ENCODE data around the gene ATXN1.

The ATXN1 gene

DNA sequence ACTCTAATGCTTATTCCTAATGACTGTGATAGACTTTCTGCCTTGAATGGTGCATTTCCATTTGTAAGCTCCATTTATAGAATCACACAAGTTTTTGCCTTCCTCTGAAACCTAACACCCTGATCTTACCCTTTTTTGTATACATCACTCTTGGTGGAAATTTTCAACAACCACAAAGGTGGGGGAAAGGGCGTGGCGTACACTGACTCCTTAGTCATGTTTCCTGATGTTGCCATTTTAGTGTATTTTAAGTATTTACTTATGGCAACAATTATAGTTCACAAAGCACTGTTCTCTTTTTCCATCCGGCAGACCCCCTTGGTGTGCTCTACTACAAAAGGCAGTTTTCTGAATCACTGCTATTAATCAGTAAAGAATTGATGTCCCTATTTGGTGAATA is 92.0 kb downstream of the ATXN1 start:
- TF ChIP-seq GATA2 (IDR thresholded peaks at IDR 0.05; ENCODE audit: low read depth, low read length) (no peak), GATA3 (IDR thresholded peaks at IDR 0.05; ENCODE audit: low read depth, low read length) (no peak)

DNA sequence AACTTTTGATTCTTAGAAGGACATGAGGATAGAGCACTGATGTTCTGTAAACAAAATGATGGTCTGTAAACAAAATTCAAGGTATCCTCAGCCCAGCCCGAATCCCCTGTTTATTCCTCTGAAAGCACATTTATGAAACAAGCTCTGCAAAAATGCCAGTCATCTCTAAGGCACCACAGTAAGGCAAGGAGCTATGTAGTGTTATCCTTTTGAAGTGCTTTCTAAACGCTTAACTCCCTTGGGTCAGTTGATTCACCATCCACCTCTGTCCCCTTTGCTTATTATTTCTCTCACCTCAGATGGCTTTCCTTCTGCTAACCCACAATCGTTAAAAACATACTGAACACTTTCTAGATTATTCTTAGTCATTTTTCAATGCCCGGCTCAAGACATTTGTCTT is 93.8 kb downstream of the ATXN1 start:
- TF ChIP-seq GATA2 (IDR thresholded peaks at IDR 0.05; ENCODE audit: low read depth, low read length) (no peak), GATA3 (IDR thresholded peaks at IDR 0.05; ENCODE audit: low read depth, low read length) (no peak)

DNA sequence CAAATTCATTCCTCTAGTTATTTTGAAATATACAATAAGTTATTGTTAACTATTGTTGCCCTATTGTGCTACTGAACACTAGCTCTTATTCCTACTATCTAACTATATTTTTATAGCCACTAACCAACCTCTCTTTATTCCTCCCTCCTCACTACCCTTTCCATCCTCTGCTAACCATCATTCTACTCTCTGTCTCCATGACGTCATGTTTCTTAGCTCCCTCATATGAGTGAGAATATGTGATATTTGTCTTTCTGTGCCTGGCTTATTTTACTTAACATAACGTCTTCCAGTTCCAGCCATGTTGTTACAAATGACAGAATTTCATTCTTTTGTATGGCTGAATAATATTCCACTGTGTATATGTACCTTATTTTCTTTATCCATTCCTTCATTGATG is 95.3 kb downstream of the ATXN1 start:
- no peak for TF ChIP-seq GATA2 (IDR thresholded peaks at IDR 0.05; ENCODE audit: low read depth, low read length)
- TF ChIP-seq GATA3 (IDR thresholded peaks at IDR 0.05; ENCODE audit: low read depth, low read length), result no peak

DNA sequence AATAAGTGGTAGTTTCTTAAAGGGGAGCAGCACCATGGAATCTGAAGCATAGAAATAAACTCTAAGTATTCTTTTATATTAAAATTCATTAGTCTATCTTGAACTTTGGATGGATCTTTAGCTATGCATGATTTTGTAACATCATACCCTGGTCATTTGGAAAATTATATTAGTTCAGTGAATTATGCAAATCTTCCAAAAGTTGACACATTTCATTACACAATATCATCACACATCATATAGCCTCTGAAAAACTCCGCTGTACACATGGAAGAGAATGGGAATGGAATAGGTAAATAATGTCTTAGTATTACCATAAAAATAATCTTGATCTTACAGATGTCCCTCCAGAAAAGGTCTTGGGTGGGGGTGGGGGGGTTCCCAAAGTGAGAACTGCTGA is 96.1 kb downstream of the ATXN1 start:
- no peak for TF ChIP-seq GATA2 (IDR thresholded peaks at IDR 0.05; ENCODE audit: low read depth, low read length)

DNA sequence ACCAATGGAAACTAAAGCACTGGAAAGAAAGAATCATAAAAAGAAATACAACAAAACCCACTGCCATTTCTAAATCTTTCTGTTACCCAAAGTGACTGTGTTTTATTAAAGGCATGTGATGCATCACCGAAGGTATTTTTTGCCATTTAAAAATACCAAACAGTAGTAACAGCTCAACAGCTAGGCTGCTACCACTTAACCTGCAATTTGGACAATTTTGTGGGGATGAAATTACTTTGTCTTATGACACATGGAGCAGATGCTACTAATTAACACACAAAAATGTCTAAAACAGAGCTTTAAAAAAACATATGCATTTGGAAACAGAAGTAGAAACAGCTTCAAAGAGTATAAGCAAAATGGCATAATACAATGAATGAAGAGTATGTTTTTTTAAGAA is 97.4 kb downstream of the ATXN1 start:
- no peak for TF ChIP-seq GATA3 (IDR thresholded peaks at IDR 0.05; ENCODE audit: low read depth, low read length)
- no peak for TF ChIP-seq GATA2 (IDR thresholded peaks at IDR 0.05; ENCODE audit: low read depth, low read length)

DNA sequence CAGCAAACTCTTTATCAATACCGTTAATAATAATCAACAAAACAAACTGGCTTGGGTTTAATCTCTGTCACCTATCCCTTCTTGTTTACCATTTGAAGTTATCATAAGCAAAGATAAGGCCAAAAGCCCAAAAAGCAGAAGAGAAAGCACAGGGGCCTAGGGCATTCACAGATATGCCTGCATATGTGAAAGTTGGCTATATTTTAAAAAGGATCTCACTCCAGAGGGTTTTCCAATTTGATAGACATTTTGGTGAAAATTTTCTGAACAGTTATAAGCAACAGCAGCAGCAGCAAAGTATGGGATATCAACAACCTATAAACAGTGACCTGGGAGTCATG is 101.1 kb downstream of the ATXN1 start:
- TF ChIP-seq GATA2 (IDR thresholded peaks at IDR 0.05; ENCODE audit: low read depth, low read length) (no peak), GATA3 (IDR thresholded peaks at IDR 0.05; ENCODE audit: low read depth, low read length) (no peak)

DNA sequence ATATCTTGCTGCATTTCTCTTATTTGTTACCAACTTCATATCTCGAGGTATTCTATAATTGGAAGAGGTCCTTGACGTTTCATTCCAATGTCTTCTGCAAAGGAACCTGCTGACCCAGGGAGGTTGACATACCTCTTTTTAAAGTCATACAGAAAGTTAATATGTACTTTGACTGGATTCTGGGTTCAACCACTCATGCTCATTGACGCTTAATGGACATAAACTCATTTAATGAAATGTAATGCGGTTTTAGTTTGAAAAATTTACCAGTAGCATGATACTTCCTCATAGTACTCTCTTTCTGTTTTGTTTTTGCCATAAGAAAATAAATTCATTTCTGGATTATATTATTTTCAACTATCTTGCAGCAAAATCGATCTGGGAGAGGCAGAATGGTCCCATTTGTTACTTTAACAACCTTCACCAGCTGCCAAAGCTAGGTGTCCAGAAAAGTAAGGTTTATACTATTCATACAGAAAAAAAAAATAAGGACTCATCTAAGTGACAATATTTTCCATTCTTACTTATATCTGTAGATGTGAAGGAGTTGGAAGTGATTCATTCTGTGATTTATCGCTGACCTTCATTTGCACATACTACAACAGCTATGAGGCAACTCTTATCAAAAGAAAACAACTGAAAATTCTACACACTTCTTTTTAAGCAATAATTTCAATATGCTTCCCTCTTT is 101.6 kb downstream of the ATXN1 start:
- TF ChIP-seq GATA3 (IDR thresholded peaks at IDR 0.05; ENCODE audit: low read depth, low read length) (no peak), GATA2 (IDR thresholded peaks at IDR 0.05; ENCODE audit: low read depth, low read length) (no peak)

DNA sequence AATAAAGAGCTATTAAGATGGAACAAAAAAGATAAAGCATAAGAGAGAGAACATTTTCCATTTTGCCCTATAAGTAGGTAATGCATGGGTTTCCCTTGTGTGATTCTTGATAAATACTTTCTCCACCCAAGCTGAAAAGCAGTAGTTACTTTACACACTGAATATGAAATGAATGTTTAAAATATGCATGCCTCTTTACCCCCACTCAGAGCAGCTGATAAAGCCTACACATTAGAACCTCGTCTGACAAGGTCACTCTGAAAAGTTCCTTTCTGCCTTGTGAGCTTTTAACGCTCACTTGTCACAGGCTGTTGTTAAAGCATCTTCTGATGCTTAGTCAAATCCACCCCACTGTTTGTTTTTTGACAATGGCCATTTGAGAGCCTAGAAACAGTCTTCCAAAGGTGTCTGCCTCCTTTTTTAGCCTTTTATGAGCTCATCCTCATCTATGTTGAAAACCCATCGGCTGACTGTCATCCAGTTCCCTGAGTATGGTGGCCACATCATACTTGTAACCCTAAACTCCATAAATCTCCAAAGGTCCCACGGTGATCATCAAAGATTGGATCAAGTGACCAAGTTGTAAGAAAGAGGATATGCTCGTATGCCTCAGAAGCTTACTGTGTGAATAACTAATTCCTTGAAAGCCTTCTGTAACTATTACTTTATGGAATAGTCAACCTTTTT is 102.8 kb downstream of the ATXN1 start:
- TF ChIP-seq GATA2 (IDR thresholded peaks at IDR 0.05; ENCODE audit: low read depth, low read length), result no peak
- TF ChIP-seq GATA3 (IDR thresholded peaks at IDR 0.05; ENCODE audit: low read depth, low read length), result no peak

DNA sequence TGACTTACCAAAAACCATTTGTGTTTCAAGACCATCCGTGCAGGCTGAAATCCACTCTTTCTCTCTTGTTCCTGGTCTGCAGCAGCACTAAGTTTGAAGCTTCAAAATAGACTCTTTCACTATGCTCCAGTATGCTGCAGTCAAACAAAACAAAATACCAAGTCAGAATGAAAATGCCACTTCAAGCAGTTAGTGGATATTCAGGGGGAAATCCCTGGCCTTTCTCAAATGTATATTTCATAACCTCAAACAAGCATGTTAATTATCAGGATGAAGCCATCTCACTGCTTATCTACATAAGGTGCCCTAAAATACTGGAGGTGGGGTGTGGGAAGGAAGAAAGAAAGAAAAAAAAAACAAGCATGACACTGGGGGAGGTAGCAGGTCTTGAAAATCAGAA is 103.5 kb downstream of the ATXN1 start:
- TF ChIP-seq GATA3 (IDR thresholded peaks at IDR 0.05; ENCODE audit: low read depth, low read length) (no peak), GATA2 (IDR thresholded peaks at IDR 0.05; ENCODE audit: low read depth, low read length) (no peak)

DNA sequence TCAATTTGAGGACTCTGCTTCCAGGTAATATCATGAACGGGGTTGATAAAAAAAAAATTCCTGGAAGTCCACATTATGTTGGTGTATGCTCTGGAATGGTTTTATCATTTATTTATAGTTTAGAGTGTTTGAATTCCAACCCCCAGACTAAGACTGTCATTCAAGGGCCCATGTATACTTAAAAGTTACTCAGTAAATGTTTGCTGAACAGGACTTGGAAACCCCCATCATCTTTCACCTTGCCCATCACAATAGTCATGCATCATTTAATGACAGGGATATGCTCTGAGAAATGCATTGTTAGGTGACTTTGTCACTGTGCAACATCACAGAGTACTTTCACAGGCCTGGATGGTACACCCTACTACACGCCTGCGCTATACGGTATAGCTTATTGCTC is 104.8 kb downstream of the ATXN1 start:
- TF ChIP-seq GATA3 (IDR thresholded peaks at IDR 0.05; ENCODE audit: low read depth, low read length), result no peak
- no peak for TF ChIP-seq GATA2 (IDR thresholded peaks at IDR 0.05; ENCODE audit: low read depth, low read length)

DNA sequence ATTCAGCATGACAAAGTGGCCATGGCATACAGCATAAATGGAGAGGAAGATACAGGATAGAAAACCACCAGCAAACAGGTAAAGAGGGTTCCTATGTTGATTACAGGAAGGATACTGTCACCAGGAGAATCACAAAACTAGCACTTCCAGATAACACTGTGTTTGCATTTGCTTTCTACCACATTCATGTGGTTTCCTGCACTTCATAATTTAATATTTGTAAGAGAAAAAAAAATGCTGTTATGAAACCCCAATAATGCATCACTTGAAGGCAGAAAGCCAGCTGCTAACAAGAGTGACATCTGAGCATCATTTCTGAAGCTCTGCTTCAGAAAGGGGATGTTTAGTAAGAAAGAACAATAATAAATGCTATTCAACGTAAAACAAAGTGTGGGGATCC is 106.6 kb downstream of the ATXN1 start:
- TF ChIP-seq GATA3 (IDR thresholded peaks at IDR 0.05; ENCODE audit: low read depth, low read length) (no peak), GATA2 (IDR thresholded peaks at IDR 0.05; ENCODE audit: low read depth, low read length) (no peak)

DNA sequence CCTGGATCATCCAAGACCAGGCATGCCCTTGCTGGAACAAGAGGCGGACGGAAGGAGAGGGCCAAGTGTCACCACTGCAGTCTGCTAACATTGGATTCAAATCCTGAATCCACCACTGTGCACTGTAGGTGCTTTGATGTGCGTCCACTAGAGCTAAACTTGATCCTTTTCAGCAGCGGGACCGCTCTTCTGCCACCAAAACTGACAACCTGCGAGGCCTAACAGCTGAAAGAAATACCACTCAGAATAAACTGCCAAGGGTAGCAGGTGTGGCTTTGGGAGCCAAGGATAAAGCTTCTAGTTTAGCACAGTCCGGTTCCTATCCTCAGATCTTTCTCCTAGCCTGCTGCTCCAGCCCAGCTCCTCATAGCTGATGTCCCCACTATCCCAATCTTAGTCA is 108.0 kb downstream of the ATXN1 start:
- TF ChIP-seq GATA3 (IDR thresholded peaks at IDR 0.05; ENCODE audit: low read depth, low read length), result no peak
- no peak for TF ChIP-seq GATA2 (IDR thresholded peaks at IDR 0.05; ENCODE audit: low read depth, low read length)

DNA sequence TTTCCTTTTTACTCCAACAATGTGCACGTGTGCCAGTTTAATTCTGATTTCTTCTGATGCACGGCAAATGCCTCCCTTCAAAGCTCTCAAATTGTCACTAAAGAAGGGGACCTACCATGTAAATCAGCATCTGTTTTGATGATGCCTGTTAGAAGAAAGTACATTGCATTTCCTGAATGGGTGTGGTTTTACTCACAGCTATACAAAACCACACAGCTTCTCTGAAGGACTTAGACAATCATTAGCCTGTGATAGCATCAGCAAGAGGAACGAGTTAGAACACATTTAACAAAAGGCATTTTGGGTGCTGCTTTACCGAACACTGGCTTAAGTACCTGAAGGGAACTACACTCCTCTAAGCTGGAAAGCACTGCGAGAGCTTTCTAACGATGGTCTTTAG is 109.4 kb downstream of the ATXN1 start:
- TF ChIP-seq GATA2 (IDR thresholded peaks at IDR 0.05; ENCODE audit: low read depth, low read length) (no peak), GATA3 (IDR thresholded peaks at IDR 0.05; ENCODE audit: low read depth, low read length) (no peak)

DNA sequence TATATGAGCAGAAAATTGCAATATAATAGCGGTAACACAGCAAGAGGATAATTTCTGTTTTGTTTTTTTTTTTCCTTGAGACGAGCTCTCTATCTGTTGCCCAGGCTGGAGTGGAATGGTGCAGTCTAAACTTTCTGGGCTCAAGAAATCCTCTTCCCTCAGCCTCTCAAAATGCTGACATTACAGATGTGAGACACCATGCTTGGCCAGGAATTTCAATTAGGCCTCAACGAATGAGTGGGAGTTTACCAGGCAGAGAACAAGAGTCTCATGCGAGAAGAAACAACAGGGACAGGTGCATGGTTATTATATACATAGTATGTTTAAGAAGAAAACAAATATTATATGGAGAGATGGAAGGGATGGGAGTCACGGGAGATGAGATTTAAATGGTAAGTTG is 111.4 kb downstream of the ATXN1 start:
- TF ChIP-seq GATA2 (IDR thresholded peaks at IDR 0.05; ENCODE audit: low read depth, low read length) (no peak), GATA3 (IDR thresholded peaks at IDR 0.05; ENCODE audit: low read depth, low read length) (no peak)

DNA sequence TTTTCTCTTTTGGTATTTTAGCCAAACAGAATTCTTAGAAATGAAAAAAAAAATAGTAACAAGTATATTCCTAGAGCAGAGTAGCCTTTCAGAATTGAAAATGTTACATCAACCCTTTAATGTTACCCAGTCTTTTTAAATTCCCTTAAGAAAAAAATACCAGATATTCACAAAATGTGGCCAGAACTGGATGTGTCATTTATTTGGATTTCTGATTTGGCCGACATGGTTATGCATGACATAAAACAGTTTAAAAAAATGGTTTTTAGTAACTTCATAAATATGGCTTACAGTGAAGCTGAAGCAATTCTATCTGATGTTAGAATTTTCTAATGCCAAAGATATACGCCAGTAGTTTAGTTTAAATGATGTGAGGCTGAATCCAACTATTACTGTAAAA is 112.0 kb downstream of the ATXN1 start:
- TF ChIP-seq GATA2 (IDR thresholded peaks at IDR 0.05; ENCODE audit: low read depth, low read length) (no peak), GATA3 (IDR thresholded peaks at IDR 0.05; ENCODE audit: low read depth, low read length) (no peak)

DNA sequence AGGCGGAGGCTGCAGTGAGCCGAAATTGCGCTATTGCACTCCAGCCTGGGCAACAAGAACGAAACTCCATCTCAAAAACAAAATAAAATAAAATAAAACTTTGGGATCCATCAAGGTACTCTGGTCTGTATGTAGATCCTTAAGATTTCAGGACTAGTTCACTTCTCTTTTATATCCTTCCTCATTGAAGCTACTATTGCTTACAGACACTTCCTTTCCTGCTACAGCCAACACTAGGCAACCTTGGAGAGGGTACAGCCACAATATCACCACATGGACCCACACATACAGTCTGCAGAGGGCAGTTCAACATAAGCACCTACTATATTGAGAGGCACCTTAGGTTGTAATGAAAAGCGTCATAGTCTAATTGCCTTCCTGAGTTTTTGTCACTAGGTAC is 113.3 kb downstream of the ATXN1 start:
- TF ChIP-seq GATA3 (IDR thresholded peaks at IDR 0.05; ENCODE audit: low read depth, low read length) (no peak), GATA2 (IDR thresholded peaks at IDR 0.05; ENCODE audit: low read depth, low read length) (no peak)
